ENCODE results near the gene MEMO1.
A peak's percentile ranks its signal among the peaks of the same experiment; 100 is the strongest.
"Not testable (repeated sequence)": the region's sequence is repeated elsewhere in the genome, so short reads cannot be mapped to it uniquely, and the experiment has no call there.

The MEMO1 gene

GRCh38 chr2:31957354-31958139 is 53.3 kb downstream of the MEMO1 start:
- DNase-seq (ENCODE audit: low read depth in 2 of 2), result no peak

- DNase-seq (ENCODE audit: low read depth in 2 of 2), result not testable (repeated sequence)
Observed at GRCh38 chr2:31956934-31957333, 53.9 kb downstream of the MEMO1 start.

- DNase-seq (ENCODE audit: low read depth in 2 of 2), result no peak
Observed at GRCh38 chr2:31956312-31956711, 54.5 kb downstream of the MEMO1 start.

- not testable (repeated sequence) for DNase-seq (ENCODE audit: low read depth in 2 of 2)
Observed at GRCh38 chr2:31953095-31953494, 57.7 kb downstream of the MEMO1 start.

- no peak for DNase-seq (ENCODE audit: low read depth in 2 of 2)
Observed at GRCh38 chr2:31950946-31951562, 59.8 kb downstream of the MEMO1 start.

- DNase-seq (ENCODE audit: low read depth in 2 of 2), result no peak
Observed at GRCh38 chr2:31947871-31948270, 62.9 kb downstream of the MEMO1 start.

GRCh38 chr2:31946838-31947237 is 64.0 kb downstream of the MEMO1 start:
- DNase-seq (ENCODE audit: low read depth in 2 of 2), result no peak

GRCh38 chr2:31945572-31945935 is 65.3 kb downstream of the MEMO1 start:
- DNase-seq (ENCODE audit: low read depth in 2 of 2), result no peak

- no peak for DNase-seq (ENCODE audit: low read depth in 2 of 2)
Observed at GRCh38 chr2:31944828-31945571, 65.8 kb downstream of the MEMO1 start.

GRCh38 chr2:31943636-31944225 is 67.1 kb downstream of the MEMO1 start:
- no peak for DNase-seq (ENCODE audit: low read depth in 2 of 2)

- no peak for DNase-seq (ENCODE audit: low read depth in 2 of 2)
Observed at GRCh38 chr2:31940920-31941319, 69.9 kb downstream of the MEMO1 start.

- DNase-seq (ENCODE audit: low read depth in 2 of 2), result peak; percentile 4 to 6
Observed at GRCh38 chr2:31937741-31938140, 73.1 kb downstream of the MEMO1 start.

- no peak for DNase-seq (ENCODE audit: low read depth in 2 of 2)
Observed at GRCh38 chr2:31935370-31935769, 75.4 kb downstream of the MEMO1 start.

- no peak for DNase-seq (ENCODE audit: low read depth in 2 of 2)
Observed at GRCh38 chr2:31933066-31933465, 77.7 kb downstream of the MEMO1 start.

GRCh38 chr2:31932589-31932988 is 78.2 kb downstream of the MEMO1 start:
- no peak for DNase-seq (ENCODE audit: low read depth in 2 of 2)

- DNase-seq (ENCODE audit: low read depth in 2 of 2), result no peak
Observed at GRCh38 chr2:31931916-31932315, 78.9 kb downstream of the MEMO1 start.

GRCh38 chr2:31925517-31925916 is 85.3 kb downstream of the MEMO1 start:
- no peak for DNase-seq (ENCODE audit: low read depth in 2 of 2)

GRCh38 chr2:31923662-31924061 is 87.1 kb downstream of the MEMO1 start:
- DNase-seq (ENCODE audit: low read depth in 2 of 2), result no peak

- no peak for DNase-seq (ENCODE audit: low read depth in 2 of 2)
Observed at GRCh38 chr2:31922542-31923408, 88.0 kb downstream of the MEMO1 start.

- DNase-seq (ENCODE audit: low read depth in 2 of 2), result no peak
Observed at GRCh38 chr2:31920962-31921361, 89.8 kb downstream of the MEMO1 start.

- DNase-seq (ENCODE audit: low read depth in 2 of 2), result no peak
Observed at GRCh38 chr2:31919499-31919898, 91.3 kb downstream of the MEMO1 start.

Measured in fibroblast of skin of left biceps (primary cell).